ENCODE data around the gene PWP1.
A peak's percentile ranks its signal among the peaks of the same experiment; 100 is the strongest.

PWP1 gene

DNA sequence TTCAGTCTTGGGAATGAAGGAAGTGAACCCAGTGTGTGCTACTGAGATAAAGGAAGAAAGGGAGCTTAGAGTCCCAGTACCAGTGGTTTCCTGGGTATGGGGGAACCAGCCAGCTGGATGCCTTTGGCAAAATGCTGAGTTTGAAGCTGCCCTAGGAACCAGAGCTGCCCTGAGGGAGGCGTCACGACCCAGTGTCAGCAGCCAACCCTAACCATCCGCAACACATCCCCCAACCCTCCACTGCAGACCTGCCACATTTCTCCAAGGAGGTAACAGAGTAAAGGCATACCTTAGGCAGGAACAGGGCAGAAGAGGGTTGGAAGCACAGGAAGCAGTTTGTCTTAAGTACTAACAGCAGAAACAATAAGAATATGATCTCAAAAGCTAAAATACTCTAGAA, 46.8 kb downstream of the PWP1 start:
- DNase-seq, result no peak

DNA sequence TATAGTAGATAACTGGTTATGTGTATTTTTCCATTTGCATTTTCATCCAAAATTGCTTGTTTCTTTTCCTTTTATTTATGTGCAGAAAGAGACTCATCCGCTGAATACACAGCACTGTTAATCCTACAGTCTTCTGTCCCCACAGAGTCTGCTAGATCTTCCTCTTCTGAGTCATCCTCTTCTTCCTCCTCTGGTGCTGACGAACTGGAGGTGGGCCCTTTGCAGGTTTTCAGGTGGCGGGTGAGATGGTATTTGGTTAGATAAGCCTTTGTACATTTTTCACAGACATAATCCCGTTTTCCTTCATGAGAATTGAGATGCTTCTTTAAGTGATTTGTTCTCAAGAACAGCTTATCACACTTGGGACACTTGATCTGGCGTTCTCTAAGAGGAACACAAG, 48.5 kb downstream of the PWP1 start:
- DNase-seq, result no peak

DNA sequence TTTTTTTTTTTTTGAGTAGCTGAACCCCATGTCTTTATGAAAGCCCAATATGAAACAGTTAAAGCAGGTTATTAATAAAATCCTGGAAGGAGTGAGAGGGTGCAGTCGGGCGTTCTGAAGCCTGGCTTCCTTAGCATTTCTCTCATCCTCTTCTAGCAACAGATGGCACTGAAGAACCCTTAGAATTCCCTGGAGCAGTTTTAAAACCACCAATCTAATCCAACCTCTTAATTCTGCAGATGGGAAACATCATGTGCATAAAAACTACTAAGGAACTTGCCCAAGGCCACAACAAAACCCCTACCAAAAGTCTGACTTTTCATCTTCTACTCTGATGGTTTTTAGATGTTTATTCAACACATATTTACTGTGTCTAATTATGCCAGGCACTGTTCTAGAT, 50.2 kb downstream of the PWP1 start:
- DNase-seq, result no peak

DNA sequence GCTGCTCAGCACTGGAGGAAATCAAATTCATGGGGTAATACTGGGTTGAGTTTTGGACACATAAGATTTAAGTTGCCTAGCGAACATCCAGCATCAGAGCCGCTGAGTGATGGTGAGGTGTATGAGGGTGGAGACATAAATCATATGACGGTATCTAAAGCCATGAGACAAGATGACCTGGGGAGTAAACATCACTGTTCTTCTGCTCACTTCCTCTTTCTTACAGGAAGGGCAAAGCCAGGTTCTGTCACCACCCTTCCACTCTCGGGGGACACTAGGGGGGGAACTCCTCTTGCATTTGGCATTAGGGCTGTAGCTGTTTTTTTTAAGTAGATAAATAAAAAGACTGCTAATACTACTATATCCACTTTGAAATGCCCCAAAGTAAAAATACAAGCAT, 51.3 kb downstream of the PWP1 start:
- DNase-seq, result no peak

DNA sequence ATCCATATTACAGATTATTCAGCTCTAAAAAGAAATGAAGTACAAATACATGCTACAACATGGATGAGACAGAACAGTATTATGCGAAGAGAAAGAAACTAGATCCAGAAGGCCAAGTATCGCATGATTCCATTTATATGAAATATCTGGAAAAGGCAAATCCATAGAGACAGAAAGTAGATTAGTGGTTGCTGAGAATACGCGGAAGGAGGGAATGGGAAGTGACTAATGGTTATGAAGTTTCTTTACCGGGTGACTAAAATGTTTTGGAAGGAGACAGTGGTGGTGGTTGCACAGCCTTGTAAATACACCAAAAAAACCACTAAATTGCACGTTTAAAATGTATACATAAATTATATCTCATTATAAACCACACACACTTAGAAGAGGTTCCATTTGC, 62.9 kb downstream of the PWP1 start:
- DNase-seq, result no peak

DNA sequence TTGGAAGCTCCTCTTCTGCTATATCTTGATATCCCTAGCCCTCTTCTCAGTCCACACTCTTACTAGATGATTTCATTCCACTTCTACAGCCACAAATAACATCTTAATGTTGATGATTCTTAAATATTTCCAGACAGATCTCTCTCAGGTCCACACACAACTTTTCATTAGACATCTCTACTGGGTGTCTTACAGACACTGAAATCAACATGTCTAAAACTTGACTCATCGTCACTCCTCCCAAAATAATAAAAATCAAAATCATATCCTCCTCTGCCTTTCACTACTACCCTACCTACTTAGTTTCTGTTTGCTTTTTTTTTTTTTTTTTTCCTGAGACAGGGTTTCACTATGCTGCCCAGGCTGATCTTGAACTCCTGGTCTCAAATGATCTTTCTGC, 63.5 kb downstream of the PWP1 start:
- no peak for DNase-seq

DNA sequence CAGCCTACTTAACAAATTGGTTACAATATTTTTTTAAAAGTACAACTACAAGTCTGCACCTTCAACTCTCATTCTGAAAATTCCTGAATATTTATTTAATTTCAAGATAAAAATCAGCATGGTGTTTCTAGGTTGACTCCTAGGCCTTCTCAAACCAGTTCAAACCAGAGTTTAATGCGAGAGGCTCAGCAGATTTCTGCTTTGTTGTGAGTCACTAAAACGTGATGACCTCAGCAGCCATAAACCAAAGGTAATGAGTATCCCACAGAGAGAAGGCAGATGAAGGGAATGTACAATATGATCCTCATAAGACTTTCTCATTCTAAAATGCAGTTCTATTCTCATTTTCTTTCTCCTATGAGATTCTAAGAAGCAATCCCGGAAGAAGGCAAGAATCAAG, 73.8 kb downstream of the PWP1 start:
- DNase-seq, result no peak

DNA sequence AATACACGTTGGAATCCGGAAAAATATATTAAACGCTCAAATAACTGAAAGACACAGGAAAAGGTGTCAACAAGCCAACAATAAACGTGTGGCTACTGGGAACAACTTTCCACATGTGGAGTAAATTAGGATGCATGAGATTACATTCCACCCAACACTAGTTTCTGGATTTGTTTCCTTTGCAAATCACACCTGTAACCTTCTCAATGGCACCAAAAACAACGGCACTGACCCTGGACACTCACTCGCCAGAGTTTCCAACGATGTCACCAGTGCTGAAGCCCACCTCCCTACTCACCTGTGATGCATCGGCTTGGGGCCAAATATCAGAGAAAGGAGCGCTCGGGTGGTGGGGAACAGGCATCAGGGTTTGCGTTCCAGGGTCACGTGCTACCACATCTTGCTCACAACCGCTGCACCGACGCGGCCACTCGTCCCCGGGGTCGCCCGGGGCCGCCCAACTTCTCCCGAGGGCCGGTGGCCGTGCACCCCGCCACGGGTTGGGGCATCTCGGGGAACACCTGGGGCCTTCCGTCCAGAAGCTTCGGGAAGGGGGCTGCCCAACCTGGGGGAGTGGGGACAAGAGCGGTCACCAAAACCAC, 74.7 kb downstream of the PWP1 start:
- DNase-seq, result peak in 14 of 56 donors; percentile 3 to 51 (median 28)

DNA sequence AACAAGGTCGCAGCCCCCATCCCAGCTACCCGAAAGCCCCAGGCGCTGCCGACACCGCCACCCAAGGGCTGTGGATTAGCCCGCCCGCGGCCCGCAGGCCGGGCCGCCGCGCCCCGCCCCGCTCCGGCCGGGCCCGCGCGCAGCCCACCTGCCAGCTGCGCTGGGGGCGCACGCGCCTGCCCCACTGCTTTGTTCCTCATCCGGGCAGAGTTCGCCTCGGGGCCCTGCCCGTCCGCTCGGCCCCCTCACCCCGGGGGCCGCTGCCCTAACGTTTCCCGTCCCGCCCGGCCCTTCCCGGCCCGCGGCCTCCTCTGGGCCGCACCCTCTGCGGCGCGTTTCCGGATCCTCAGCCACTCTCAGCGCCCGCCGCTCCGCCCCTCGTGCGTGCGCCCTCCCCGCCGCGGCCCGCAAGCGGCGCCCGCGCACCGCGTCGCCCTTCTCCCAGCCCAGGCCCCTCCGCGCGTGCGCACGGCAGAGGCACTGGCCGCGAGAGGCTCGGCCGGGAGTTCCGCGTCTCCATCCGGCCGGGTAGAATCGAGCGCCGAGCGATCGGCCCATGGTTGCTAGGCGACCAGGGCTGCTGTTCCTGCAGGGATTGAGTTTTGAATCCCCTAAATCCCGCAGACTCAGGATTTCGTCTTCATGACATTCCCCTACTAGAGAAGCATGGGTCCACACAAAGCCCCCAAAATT, 75.4 kb downstream of the PWP1 start, which contains the start of gene PRDM4:
Gene PRDM4, minus strand, starts transcription at position 329 of the 693 bp plus-strand sequence. CDS start 622 bp downstream, outside the sequence.
- peak; percentile 23 to 94 (median 84) for DNase-seq

DNA sequence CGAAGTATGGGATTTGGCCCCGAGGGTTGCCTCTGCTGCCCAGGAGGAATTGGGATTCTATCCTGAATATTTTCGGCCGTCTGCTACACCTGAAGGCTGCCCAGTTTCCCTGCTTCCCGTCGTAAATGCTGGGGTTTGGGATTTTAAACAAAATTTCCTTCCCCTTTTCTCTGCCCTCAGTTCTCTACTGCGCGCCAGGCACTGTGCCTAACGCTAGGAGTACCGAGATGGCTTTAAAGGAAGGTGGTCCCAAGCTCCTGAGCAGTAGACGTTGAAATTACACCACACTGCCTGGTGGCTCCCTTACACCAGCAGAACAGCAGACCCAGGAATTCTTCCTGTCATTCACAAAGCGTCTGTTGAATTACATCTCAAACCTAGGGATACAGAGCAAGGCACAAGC, 75.9 kb downstream of the PWP1 start:
- peak in 5 of 56 donors; percentile 26 to 60 (median 56) for DNase-seq
